Ectodermal cell (in vitro differentiated cells): ENCODE measurements around the gene TMEM86B.
"Not testable (repeated sequence)": the region's sequence is repeated elsewhere in the genome, so short reads cannot be mapped to it uniquely, and the experiment has no call there.

Experiments
- H3K27ac ChIP-seq: 2 replicates; pipeline ENCODE4 v1.7.0; 2013; ENCODE audit warnings: mild to moderate bottlenecking, low read depth, low read length; ENCODE audit not compliant: insufficient read depth, poor library complexity, severe bottlenecking
- H3K27me3 ChIP-seq: 2 replicates; pipeline ENCODE4 v1.7.0; 2013; ENCODE audit warnings: mild to moderate bottlenecking, low read length; ENCODE audit not compliant: insufficient read depth, control insufficient read depth, poor library complexity, severe bottlenecking
- H3K36me3 ChIP-seq: one replicate; pipeline ENCODE4 v1.7.0; 2013; ENCODE audit warnings: low read length; ENCODE audit not compliant: control insufficient read depth, insufficient read depth
- H3K4me1 ChIP-seq: one replicate; pipeline ENCODE4 v1.7.0; 2013; ENCODE audit warnings: low read length; ENCODE audit not compliant: control insufficient read depth, insufficient read depth
- H3K4me3 ChIP-seq: 2 replicates; pipeline ENCODE4 v1.7.0; 2013; ENCODE audit warnings: low read depth, low read length, control low read depth; ENCODE audit not compliant: insufficient read depth
- H3K9me3 ChIP-seq: 2 replicates; pipeline ENCODE4 v1.7.0; 2013; ENCODE audit warnings: mild to moderate bottlenecking, low read length, moderate library complexity; ENCODE audit not compliant: control insufficient read depth
- WGBS, 2 experiments: methylation state at CpG; one replicate each; pipeline ENCODE4 v1.1.7; 2013; ENCODE audit warnings: missing lambda C conversion rate in 2 of 2; 5-methylcytosine and 5-hydroxymethylcytosine counted together

The TMEM86B gene

DNA sequence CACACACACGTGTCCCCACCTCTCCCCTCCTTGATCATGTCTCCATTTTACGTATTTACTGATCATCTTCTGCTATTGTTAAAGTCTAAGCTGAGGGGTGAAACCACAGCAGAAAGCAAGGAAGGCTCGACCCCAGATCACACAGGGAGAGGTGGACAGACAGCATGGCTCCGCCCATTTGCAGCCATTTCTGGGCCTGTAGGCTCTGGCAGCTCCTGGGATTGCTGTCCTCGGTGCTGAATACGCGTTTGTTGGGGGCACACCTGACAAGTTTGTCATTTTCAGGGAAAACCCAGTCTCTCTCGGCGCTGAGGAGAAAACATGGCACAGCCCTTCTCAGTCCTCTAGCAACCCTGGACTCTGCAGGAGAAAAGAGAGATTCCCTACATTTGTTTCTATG lies 8.0 kb downstream of the TMEM86B start:
- 83 to 85% methylated on average over 9 of the region's 9 CpGs for whole genome bisulfite sequencing, 2 experiments
- no peak overlapping the region for H3K27ac ChIP-seq

GRCh38 chr19:55216461-55217198 lies 11.9 kb downstream of the TMEM86B start:
- Histone ChIP-seq H3K27ac (peak overlapping the region; percentile 39), H3K9me3 (peaks cover 3% of the 10 kb centered on the region), H3K36me3 (no peaks in the 10 kb centered on the region), H3K4me1 (no peaks in the 10 kb centered on the region), H3K4me3 (peak overlapping the region; percentile 39), H3K27me3 (no peaks in the 10 kb centered on the region)
- WGBS, 2 experiments, result 4 to 6% methylated on average over 36 of the region's 36 CpGs

More for the DNA sequence above, 8.0 kb downstream of the TMEM86B start:
- H3K4me3 ChIP-seq, result no peak overlapping the region
- H3K27me3 ChIP-seq, result no peaks in the 10 kb centered on the region
- H3K9me3 ChIP-seq, result no peaks in the 10 kb centered on the region
- H3K4me1 ChIP-seq, result no peaks in the 10 kb centered on the region
- no peaks in the 10 kb centered on the region for H3K36me3 ChIP-seq

GRCh38 chr19:55213547-55213946 lies 15.0 kb downstream of the TMEM86B start:
- WGBS, 2 experiments, result 90 to 91% methylated on average over 7 of the region's 7 CpGs
- H3K27ac ChIP-seq, result no peak overlapping the region

DNA sequence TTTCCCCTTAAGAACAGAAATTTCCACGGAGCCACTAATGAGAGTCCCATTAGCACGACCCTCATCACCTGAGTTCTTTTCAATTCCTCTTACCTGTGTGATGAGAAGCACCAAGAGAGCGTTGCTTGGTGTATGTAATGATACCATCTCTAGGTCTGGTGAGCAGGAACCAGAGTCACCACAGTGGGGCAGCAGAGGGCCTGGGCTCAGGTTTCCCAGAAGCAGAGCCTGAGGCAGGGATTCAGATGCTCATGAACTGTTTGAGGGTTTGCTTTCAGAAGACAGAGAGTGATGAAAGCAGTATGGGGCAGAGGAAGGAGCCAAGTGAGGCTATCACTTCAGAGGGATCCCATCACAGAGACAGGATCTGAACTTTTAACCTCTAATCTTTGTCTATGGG lies 16.1 kb downstream of the TMEM86B start:
- no peaks in the 10 kb centered on the region for H3K4me1 ChIP-seq
- H3K27me3 ChIP-seq, result no peaks in the 10 kb centered on the region
- no peaks in the 10 kb centered on the region for H3K36me3 ChIP-seq
- H3K27ac ChIP-seq, result no peak overlapping the region
- WGBS, 2 experiments, result 78 to 85% methylated on average over 3 of the region's 3 CpGs
- H3K9me3 ChIP-seq, result peaks cover 3% of the 10 kb centered on the region
- H3K4me3 ChIP-seq, result no peak overlapping the region

More at GRCh38 chr19:55213547-55213946, 15.0 kb downstream of the TMEM86B start:
- H3K4me3 ChIP-seq, result no peak overlapping the region
- H3K9me3 ChIP-seq, result peaks cover 3% of the 10 kb centered on the region
- H3K4me1 ChIP-seq, result no peaks in the 10 kb centered on the region
- no peaks in the 10 kb centered on the region for H3K27me3 ChIP-seq
- H3K36me3 ChIP-seq, result no peaks in the 10 kb centered on the region

DNA sequence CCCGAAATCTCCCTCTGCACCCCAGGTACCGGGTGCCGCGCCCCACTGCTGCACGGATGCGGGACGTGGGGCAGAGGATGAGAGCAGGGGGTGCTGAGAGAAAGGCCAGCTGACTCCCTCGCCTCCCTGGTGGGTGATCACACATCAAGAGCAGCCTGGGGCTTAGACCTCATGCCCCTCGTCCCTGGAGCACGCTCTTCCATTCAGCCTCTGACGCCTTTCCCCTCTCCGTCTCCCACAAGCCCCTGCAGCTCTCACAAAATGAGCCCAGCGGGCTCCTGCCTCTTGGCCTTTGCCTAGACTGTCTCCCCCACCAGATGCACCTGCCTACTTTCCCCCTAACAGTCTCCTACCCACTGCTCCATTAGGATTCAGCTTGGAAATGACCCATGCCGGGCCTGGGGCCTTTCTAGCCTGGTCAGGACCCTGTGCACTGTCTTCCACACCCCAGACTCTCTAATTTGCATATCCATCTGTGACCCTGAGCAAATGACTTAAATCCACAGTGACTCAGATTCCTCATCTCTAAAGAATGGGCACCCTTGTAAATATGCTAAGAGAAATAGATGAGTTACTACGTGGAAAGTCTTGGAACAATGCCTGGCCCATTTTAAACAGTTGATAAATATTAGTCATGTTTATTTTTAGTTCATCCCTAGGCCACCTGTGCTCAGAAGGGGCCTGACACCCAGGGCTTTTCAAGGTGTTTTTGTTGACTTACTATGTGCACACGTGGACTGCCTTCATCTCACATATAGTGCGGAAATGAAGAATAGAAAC lies 18.7 kb downstream of the TMEM86B start:
- peaks cover 3% of the 10 kb centered on the region for H3K9me3 ChIP-seq
- no peak overlapping the region for H3K27ac ChIP-seq
- H3K4me1 ChIP-seq, result peaks cover 2% of the 10 kb centered on the region
- no peak overlapping the region for H3K4me3 ChIP-seq
- H3K36me3 ChIP-seq, result no peaks in the 10 kb centered on the region
- WGBS, 2 experiments, result 76% methylated on average over 17 of the region's 17 CpGs
- no peaks in the 10 kb centered on the region for H3K27me3 ChIP-seq

DNA sequence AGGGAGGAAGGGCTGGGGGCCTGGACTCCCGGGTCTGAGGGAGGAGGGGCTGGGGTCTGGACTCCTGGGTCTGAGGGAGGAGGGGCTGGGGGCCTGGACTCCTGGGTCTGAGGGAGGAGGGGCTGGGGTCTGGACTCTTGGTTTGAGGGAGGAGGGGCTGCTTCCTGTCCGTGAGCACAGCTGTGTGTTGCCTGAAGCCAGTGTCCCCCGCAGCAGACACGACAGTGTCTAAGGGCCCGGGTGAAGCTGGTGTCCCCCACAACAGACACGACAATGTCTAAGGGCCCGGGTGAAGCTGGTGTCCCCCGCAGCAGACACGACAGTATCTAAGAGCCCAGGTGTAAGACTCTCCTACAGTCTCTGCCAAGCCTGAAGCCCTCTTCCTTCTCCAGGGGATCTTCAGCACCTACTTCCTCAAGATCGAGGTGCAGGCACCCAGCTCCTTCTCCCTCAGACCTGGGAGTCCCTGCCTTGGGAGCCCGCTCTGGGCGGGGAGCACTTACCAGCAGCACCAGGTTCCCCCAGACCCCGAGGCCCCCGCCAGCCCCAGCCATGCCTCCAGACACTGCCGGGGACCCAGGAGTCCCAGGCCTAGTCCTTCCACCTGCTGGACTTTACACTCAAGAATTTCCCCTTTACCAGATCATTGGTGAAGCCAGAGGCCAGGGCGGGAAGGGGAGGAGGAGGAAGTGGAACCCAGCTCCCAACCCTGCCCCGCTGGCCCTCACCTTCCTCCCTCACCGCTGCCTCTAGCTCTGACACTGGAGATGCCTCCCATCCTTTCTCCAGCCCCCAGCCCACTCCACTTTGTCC lies 19.5 kb downstream of the TMEM86B start, which contains the start of gene PTPRH:
TSS of gene PTPRH (minus strand) at position 622 of the 813 bp plus-strand sequence. CDS start at position 554, 68 bp downstream.
- Histone ChIP-seq H3K27me3 (no peaks in the 10 kb centered on the region), H3K9me3 (peaks cover 3% of the 10 kb centered on the region), H3K4me1 (peaks cover 2% of the 10 kb centered on the region), H3K27ac (no peak within 1 kb of the TSS), H3K4me3 (no peak within 1 kb of the TSS), H3K36me3 (no peaks in the 10 kb centered on the region)
- WGBS, 2 experiments, result 74 to 80% methylated on average over 17 of the region's 18 CpGs

DNA sequence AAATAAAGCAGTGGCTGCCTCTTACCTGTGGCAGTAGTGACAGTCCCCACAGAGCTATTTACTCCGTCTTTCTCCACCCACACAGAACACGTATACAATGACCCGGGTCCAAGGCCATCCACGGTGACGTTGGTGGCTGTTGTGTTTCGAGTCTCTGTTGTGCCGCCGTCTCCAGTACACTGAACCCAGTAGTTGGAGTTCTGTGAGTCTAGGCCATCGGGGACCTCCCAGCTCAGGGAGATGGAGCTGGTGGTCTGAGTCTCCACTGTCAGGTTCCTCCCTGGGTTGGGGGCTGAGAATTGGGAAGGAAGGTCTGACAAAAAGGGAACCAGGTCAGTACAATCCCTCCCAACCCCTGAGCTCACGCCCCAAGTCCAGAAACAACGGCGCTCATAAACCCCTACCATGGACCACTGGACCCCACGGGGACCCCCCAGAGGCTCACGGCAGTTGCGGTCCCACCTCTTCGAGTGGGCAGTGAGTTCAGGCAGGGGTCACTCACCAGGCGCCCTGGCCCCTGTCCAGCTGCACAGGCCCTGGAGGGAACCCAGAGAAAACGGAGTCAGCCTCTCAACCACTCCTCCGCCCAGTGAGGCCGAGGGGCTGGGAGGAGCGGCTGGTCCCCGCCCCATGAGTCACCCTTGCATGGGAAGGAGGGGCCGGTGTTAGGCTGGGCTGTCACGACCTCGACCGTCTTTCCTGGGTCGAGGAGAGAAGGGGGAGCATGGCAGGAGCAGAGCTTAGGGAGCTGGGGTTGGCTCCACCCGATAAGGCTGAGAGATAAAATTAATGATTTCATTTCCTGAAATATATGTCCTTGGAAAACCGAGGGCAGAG lies 21.7 kb downstream of the TMEM86B start:
- H3K9me3 ChIP-seq, result no peaks in the 10 kb centered on the region
- peaks cover 2% of the 10 kb centered on the region for H3K4me1 ChIP-seq
- no peak overlapping the region for H3K4me3 ChIP-seq
- no peaks in the 10 kb centered on the region for H3K36me3 ChIP-seq
- H3K27me3 ChIP-seq, result no peaks in the 10 kb centered on the region
- 38 to 41% methylated on average over 29 of the region's 29 CpGs for WGBS, 2 experiments
- no peak overlapping the region for H3K27ac ChIP-seq

GRCh38 chr19:55202199-55202598 lies 26.4 kb downstream of the TMEM86B start:
- not testable (repeated sequence) for H3K4me3 ChIP-seq, H3K9me3 ChIP-seq, H3K4me1 ChIP-seq, H3K36me3 ChIP-seq, H3K27ac ChIP-seq, H3K27me3 ChIP-seq
- WGBS, 2 experiments, result 85 to 86% methylated on average over 10 of the region's 10 CpGs

- H3K36me3 ChIP-seq, result no peaks in the 10 kb centered on the region
- H3K27me3 ChIP-seq, result no peaks in the 10 kb centered on the region
- H3K27ac ChIP-seq, result no peak overlapping the region
- H3K4me3 ChIP-seq, result no peak overlapping the region
- no peaks in the 10 kb centered on the region for H3K4me1 ChIP-seq
- 78 to 84% methylated on average over 5 of the region's 5 CpGs for WGBS, 2 experiments
- no peaks in the 10 kb centered on the region for H3K9me3 ChIP-seq
These were observed 28.9 kb downstream of the TMEM86B start for GRCh38 chr19:55199620-55200204.
